Type B pancreatic cell (in vitro differentiated cells): Measurements from ENCODE around the gene ASPN. TPM values are rescaled to one million over a fixed set of nuclear protein-coding genes. Genes with fewer than 3 reads are reported as not detected.

Source experiments
- DNase-seq: peaks from one replicate; pipeline ENCODE4 v3.0.0; 2021; ENCODE audit warnings: mixed read lengths; ENCODE audit not compliant: unreplicated experiment; ENCODE audit errors: extremely low spot score
- H3K27ac Mint-ChIP-seq: 2 replicates; pipeline ENCODE4 v1.8.0; 2021; ENCODE audit warnings: mild to moderate bottlenecking, mixed read lengths
- H3K27me3 Mint-ChIP-seq: 2 replicates; pipeline ENCODE4 v1.8.0; 2021; ENCODE audit warnings: mixed read lengths
- H3K36me3 Mint-ChIP-seq: 2 replicates; pipeline ENCODE4 v1.8.0; 2021; ENCODE audit warnings: mixed read lengths
- H3K4me1 Mint-ChIP-seq: one replicate; pipeline ENCODE4 v1.8.0; 2021; ENCODE audit warnings: mixed read lengths; ENCODE audit not compliant: unreplicated experiment
- H3K4me3 Mint-ChIP-seq: 2 replicates; pipeline ENCODE4 v1.8.0; 2021; ENCODE audit warnings: mild to moderate bottlenecking, mixed read lengths
- H3K9me3 Mint-ChIP-seq: 2 replicates; pipeline ENCODE4 v1.8.0; 2021; ENCODE audit warnings: mixed read lengths
- CTCF ChIP-seq: fragments of 200-600 bp; sonication (generic); conservative IDR thresholded peaks from 2 replicates; pipeline ENCODE4 v1.5.0; 2021; ENCODE audit warnings: antibody characterized with exemption, mild to moderate bottlenecking
- total RNA-seq: library from RNA; stranded (reverse); gene quantifications from 2 replicates; pipeline ENCODE4 v1.2.1, GENCODE V29; 2021; ENCODE audit warnings: low replicate concordance

The ASPN gene
- total RNA-seq, 1 donor from 2014 or later = 1.3 TPM

DNA sequence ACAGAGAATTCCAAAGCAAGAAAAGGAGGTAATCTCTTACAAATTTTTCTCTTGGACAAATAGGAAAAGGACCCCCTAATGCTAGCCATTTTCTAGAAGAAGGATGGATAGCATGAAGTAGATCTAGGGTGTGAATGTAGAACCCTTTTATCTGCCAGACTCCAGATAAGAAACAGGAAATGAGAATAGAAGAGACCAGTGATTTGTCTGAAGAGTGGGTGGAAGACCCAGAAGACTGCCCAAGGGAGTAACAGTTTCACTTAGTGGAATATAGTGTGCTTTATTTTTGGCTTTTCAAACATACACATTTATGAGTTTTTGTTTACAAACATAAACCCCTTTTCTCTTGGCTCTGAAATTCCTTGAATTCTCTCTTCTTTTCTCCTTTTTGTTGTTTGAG lies 28.4 kb upstream of the ASPN start:
- no peak overlapping the region for H3K4me3 Mint-ChIP-seq
- H3K36me3 Mint-ChIP-seq = no peaks in the 10 kb centered on the region
- no peak overlapping the region for H3K27ac Mint-ChIP-seq

GRCh38 chr9:92509050-92509449 lies 26.7 kb upstream of the ASPN start:
- no peak for DNase-seq
- Mint-ChIP-seq H3K4me3 (no peak overlapping the region), H3K36me3 (no peaks in the 10 kb centered on the region), H3K27ac (no peak overlapping the region), H3K9me3 (no peaks in the 10 kb centered on the region), H3K27me3 (no peaks in the 10 kb centered on the region), H3K4me1 (no peaks in the 10 kb centered on the region)
- no peak for TF ChIP-seq CTCF

More for the DNA sequence above, 28.4 kb upstream of the ASPN start:
- no peaks in the 10 kb centered on the region for H3K4me1 Mint-ChIP-seq
- H3K27me3 Mint-ChIP-seq = no peaks in the 10 kb centered on the region
- H3K9me3 Mint-ChIP-seq = no peaks in the 10 kb centered on the region
- TF ChIP-seq CTCF = no peak
- DNase-seq = no peak

- no peak for DNase-seq
- no peak for TF ChIP-seq CTCF
- no peaks in the 10 kb centered on the region for H3K9me3 Mint-ChIP-seq
- no peaks in the 10 kb centered on the region for H3K36me3 Mint-ChIP-seq
- H3K27ac Mint-ChIP-seq = no peak overlapping the region
- no peaks in the 10 kb centered on the region for H3K27me3 Mint-ChIP-seq
- H3K4me3 Mint-ChIP-seq = no peak overlapping the region
- H3K4me1 Mint-ChIP-seq = no peaks in the 10 kb centered on the region
These were observed 25.9 kb upstream of the ASPN start for GRCh38 chr9:92508018-92508820.

DNA sequence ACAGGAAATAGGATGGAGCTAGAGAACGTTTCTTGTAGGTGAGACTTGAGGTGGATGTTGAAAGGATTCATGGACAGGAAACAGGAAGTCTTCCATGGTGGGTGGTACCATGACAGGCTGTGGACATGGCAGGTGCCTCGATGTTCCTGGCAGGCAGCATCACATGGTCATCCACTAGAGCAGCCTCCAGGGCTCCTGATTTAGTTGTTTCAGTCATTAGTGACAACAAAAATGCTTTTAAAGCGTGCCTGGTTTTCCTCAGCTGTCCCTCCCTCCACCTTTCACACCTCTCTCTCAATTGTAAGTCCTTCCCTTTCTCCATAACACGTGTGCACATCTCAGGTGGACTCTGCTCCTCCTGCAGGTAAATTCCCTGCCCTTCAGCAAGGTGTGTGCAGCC lies 25.2 kb upstream of the ASPN start:
- Mint-ChIP-seq H3K27me3 (no peaks in the 10 kb centered on the region), H3K27ac (no peak overlapping the region), H3K9me3 (no peaks in the 10 kb centered on the region), H3K4me3 (no peak overlapping the region), H3K36me3 (no peaks in the 10 kb centered on the region), H3K4me1 (no peaks in the 10 kb centered on the region)
- DNase-seq = no peak
- no peak for TF ChIP-seq CTCF

- no peak for DNase-seq
- no peak overlapping the region for H3K27ac Mint-ChIP-seq
- no peaks in the 10 kb centered on the region for H3K27me3 Mint-ChIP-seq
- no peaks in the 10 kb centered on the region for H3K9me3 Mint-ChIP-seq
- no peak for TF ChIP-seq CTCF
- no peak overlapping the region for H3K4me3 Mint-ChIP-seq
- H3K36me3 Mint-ChIP-seq = no peaks in the 10 kb centered on the region
- H3K4me1 Mint-ChIP-seq = no peaks in the 10 kb centered on the region
These were observed 24.7 kb upstream of the ASPN start for GRCh38 chr9:92507005-92507404.
